GM18909 (cell line): ENCODE data around the gene MYOM1.
"Not testable (repeated sequence)": the region's sequence is repeated elsewhere in the genome, so short reads cannot be mapped to it uniquely, and the experiment has no call there.

ENCODE experiments used
- ATAC-seq: cut with Tn5 transposase; IDR thresholded peaks from one replicate; pipeline ENCODE4 v1.9.1; 2021; ENCODE audit warnings: mild to moderate bottlenecking; ENCODE audit not compliant: unreplicated experiment, poor library complexity

The MYOM1 gene

DNA sequence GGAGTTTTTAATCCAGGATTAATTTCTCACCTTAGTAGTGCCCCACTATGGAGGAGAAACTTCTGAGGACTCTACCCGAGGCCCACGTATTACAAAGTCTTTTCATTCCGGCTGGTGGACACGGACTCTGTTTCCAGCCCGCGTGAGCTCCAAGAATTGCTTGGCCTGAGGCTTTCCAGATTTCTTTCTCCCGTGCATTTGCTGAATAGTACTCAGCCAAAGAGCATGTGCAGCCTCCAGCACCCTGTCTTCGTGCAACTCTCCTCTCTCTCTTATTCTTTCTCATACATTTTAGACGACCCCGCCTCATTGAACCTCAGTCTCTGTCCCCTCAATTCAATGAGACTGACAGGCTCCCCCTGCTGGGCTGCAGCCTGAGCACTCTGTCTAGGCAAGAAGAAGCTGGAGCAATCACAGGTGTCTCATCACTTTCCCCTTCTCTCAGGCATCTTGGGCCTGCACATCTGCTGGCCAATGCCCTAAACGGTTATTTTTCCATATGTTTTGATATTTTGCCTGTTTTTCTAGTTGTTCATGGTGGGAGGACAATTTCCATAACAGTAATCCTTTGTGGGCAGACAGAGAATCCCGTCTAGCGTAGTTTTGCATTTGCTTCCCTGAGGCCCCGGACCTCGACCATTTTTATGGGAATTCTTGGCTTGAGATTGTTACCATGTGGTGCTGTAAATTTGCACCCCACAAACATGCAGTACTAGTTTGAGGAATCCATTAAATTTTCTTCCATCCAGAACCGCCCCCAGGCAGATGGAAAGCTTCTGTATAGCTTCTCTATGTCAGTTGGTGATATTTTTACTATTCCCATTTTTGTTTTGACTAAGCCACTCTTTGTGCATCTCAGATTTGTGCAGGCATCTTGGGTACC is 156.7 kb downstream of the MYOM1 start:
- no peak for ATAC-seq

DNA sequence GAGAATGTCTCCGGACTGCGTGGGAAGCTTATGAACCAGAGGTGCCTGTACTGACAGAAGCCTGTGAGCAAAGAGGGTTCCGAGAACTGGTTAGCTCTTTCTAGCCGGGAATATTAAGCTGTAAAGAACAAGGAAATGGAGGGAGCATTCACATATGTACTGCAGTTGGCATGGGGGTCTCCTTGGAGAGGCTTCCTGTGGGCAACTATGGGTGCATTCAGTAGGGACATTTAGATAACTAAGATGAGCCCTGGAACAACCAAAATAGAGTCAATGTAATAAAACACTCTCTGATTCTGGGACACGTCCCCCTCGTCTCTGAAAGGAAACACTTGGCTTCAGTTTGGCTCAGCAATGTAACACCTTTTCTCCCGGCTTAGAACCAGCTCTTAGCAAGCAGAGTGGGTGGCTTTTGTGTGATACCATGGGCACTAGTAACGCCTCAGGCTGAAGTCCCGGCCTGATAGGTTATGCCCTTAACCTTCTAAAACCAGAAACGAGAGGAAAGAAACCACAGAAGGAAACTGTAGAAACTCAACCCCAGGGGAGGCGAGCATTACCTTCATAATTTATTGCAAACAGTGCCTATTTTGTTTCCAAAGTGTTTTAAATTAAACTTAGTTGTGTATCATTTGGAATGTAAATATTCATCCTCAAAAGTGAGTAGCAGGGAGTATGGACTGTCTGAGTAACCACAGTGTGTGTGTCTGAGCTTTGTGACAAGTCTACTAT is 158.0 kb downstream of the MYOM1 start:
- ATAC-seq: no peak

- peak; percentile 47 for ATAC-seq
These were observed 158.8 kb downstream of the MYOM1 start for GRCh38 chr18:3060667-3061580.

DNA sequence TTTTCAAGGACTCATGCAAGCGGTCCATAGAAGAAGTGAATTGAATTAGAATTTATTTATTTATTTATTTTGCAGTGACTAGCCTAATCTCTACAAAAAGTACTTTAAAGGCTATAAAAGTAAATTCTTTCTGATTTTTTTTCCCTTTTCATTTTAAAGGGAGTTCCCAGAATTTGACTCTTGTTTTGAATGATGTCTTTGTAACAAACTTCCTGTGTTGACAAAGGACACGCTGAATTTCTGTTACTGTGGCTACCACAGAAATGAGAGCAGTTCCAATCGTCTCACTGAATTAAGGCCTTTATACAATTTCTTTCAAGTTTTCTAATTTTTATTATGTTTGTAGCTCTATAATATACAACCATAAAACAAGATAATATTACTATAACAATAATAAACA is 160.5 kb downstream of the MYOM1 start:
- ATAC-seq: no peak

DNA sequence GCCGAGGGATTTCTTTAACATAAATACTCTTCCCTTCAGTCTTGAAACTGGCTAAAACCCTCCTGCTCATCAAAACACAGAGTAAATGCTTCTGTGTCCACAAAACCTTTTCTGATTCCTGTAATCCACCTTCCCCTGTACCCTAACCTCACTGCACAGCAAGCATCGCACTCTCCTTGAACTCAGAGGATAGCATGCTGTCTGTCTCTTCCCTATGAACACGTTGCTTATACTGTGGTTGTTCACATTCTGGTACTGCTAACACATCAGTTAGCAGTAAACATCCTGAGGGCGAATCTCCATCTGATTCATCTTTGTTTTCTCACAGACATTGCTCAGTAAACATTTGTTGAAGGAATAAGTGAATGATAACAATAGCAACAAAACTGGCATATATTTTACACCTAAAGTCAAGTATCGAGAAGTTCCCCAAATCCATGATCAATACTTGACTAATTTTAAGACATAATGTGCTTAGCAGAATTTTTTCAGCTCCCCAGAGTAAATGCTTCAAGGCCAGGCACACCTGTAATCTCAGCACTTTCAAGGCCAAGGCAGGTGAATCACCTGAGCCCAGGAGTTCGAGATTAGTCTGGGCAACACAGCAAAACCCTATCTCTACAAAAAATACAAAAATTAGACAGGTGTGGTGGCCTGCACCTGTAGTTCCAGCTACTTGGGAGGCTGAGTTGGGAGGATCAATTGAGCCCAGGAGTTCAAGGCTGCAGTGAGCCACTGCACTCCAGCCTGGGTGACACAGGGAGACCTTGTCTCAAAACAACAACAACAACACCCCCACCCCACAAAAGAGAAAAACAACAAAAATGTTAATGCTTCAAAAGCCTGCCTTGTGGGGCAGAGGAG is 161.2 kb downstream of the MYOM1 start:
- ATAC-seq: no peak

GRCh38 chr18:3057526-3057925 is 162.2 kb downstream of the MYOM1 start:
- ATAC-seq: no peak

- no peak for ATAC-seq
These were observed 163.5 kb downstream of the MYOM1 start for GRCh38 chr18:3056311-3056710.

GRCh38 chr18:3055816-3056215 is 164.0 kb downstream of the MYOM1 start:
- no peak for ATAC-seq

DNA sequence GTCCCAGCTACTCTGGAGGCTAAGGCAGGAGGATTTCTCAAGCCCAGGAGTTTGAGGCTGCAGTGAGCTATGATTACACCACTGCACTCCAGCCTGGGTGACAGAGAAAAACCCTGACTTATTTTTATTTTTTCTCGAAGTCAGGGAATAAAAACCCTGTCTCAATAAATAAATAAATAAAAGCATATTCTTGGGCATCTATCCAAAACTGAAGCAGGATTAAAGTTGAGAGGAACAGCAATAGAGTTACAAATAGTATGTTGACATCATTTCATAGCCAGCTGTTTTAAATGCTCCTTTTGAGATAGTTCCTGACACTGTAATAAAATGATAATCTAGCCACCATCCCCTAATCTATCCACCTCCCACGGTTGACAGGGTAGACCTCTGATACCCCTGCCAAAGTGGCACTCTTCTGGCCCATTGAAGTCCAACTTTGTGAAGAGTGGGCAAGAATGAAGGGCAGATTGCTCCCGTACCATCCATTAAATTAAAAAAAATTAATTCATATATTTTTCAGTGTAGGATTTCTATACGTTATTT is 164.5 kb downstream of the MYOM1 start:
- ATAC-seq: no peak

GRCh38 chr18:3054780-3055179 is 165.0 kb downstream of the MYOM1 start:
- no peak for ATAC-seq

GRCh38 chr18:3054214-3054613 is 165.6 kb downstream of the MYOM1 start:
- no peak for ATAC-seq

DNA sequence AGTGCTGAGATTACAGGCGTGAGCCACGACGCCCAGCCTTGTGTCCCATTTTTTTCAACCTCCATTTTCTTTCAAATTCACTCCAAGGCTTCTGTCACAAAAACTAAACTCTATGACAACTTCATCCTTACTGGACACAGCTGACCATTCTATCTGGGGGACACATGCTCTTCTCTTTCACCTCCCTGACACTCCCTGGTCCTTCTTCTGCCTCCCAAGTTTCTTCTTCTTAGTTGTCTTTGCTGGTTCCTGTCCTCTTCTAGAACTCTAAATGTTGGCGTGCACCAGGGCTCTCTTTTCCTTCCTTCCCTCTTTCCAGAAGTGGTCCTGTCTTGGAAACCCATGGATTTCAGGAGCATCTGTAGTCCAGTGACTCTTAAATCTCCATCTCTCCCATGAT is 166.7 kb downstream of the MYOM1 start:
- ATAC-seq: no peak

GRCh38 chr18:3052411-3052758 is 167.4 kb downstream of the MYOM1 start:
- no peak for ATAC-seq

DNA sequence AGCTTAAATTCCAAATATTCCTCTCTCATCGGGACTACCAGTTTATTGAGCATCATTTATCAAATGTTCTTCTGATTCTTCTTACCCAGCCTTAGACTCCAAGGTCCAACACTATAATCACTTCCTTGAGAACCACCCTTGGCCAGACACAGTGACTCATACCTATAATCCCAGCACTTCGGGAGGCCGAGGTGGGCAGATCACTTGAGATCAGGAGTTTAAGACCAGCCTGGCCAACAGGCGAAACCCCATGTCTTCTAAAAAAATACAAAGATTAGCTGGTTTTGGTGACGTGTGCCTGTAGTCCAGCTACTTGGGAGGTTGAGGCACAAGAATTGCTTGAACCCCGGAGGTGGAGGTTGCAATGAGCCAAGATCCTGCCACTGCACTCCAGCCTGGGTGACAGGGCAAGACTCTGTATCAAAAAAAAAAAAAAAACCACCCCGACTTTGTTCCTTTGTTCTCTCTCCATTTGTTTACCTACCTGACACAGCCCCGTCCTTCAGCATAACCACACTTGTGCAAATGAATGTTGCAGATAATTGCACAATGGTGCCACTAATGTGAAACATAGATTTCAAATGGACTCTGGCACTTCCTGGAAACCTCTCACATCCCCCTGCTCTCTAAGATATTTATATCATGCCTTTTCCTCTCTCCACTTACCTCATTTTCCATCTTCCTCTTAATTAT is 167.9 kb downstream of the MYOM1 start:
- no peak for ATAC-seq

GRCh38 chr18:3049897-3050454 is 169.8 kb downstream of the MYOM1 start:
- ATAC-seq: not testable (repeated sequence)

GRCh38 chr18:3048820-3049349 is 170.9 kb downstream of the MYOM1 start:
- no peak for ATAC-seq

DNA sequence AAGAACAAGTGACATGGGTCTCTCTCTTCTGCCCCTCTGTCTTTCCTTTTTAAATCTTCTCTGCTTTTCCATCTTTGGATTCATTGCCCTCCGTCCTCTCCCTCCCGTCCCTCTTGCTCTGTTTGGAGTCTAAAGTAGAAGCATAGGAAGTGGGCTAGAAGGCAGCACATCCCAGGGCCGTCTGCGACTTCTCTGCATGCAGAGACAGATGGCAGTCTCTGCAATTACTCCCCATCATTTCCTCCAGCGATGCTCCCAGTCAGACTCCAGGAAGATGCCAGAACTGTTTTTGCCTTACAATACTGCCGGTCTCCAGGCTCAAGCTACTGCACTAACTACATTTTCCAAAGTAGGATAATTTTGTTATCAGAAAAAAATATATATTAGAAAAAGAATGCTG is 171.6 kb downstream of the MYOM1 start:
- no peak for ATAC-seq

- no peak for ATAC-seq
These were observed 173.5 kb downstream of the MYOM1 start for GRCh38 chr18:3046216-3046808.
